Endothelial cell of umbilical vein (primary cell): ENCODE measurements around the gene NPPC. TPM values are rescaled to one million over a fixed set of nuclear protein-coding genes. Genes with fewer than 3 reads are reported as not detected.

ENCODE experiments used
- BruUV-seq: library from RNA; stranded (reverse); fragments of 400-500 nt; replicated peaks from 2 replicates; lab custom pipeline; 2021; lab: Mats Ljungman, UMichigan
- CTCF ChIA-PET: fragments of 300-600, 350-600 bp; sonication (Branson Sonifier 250); formaldehyde crosslinking; loops from one replicate; lab custom pipeline; 2021; ENCODE audit warnings: antibody characterized with exemption, inconsistent platforms; lab: Charles Lee
- POLR2A ChIA-PET: fragments of 300-600, 350-600 bp; sonication (Branson Sonifier 250); formaldehyde crosslinking; loops from one replicate; lab custom pipeline; 2021; ENCODE audit warnings: antibody characterized with exemption, inconsistent platforms; lab: Charles Lee
- DNase-seq: peaks from one replicate; pipeline ENCODE4 v3.0.0-alpha.2; 2011; ENCODE audit warnings: low read depth, low spot score
- FAIRE-seq: peaks from 2 replicates; lab custom pipeline; 2011; peaks lifted over from hg19 to GRCh38; lab: Jason Lieb, UNC
- H2AFZ ChIP-seq: 2 replicates; pipeline ENCODE4 v1.6.0; 2012; ENCODE audit warnings: low read depth, low read length, control low read depth, inconsistent platforms
- H3K27ac ChIP-seq: 2 replicates; pipeline ENCODE4 v1.5.1; 2011; ENCODE audit warnings: low read depth, mild to moderate bottlenecking, control low read depth, low read length, moderate library complexity; ENCODE audit not compliant: insufficient read depth
- H3K27me3 ChIP-seq, 2 experiments: 2 replicates each; pipeline versions ENCODE4 v1.6.0 to v1.6.1; 2011; ENCODE audit warnings: low read length in 2 of 2, mixed read lengths in 1 of 2; ENCODE audit not compliant: control insufficient read depth in 2 of 2, insufficient read depth in 2 of 2
- H3K36me3 ChIP-seq, 2 experiments: 2 replicates in 1 of 2; 3 replicates in 1 of 2; pipeline ENCODE4 v1.5.1; 2011; ENCODE audit warnings: low read length in 2 of 2, mild to moderate bottlenecking in 1 of 2, moderate library complexity in 1 of 2; ENCODE audit not compliant: control insufficient read depth in 2 of 2, insufficient read depth in 2 of 2; ENCODE audit errors: extremely low read depth in 1 of 2
- H3K4me1 ChIP-seq: 3 replicates; pipeline ENCODE4 v1.5.1; 2011; ENCODE audit warnings: mild to moderate bottlenecking, low read length; ENCODE audit not compliant: control insufficient read depth, insufficient read depth; ENCODE audit errors: extremely low read depth
- H3K4me2 ChIP-seq: 2 replicates; pipeline ENCODE4 v1.6.1; 2011; ENCODE audit warnings: low read length, control low read depth, mixed read lengths; ENCODE audit not compliant: insufficient read depth
- H3K4me3 ChIP-seq, 3 experiments: fragments of 200-600 bp in 1 of 3; sonication (generic), shearing (Covaris generic) in 1 of 3; replicated peaks in 1 of 3; 2 replicates each; pipeline ENCODE4 v1.5.1; 2011 to 2016; ENCODE audit warnings: control low read depth in 3 of 3, low read length in 3 of 3, mild to moderate bottlenecking in 2 of 3, inconsistent platforms in 1 of 3, low read depth in 1 of 3, moderate library complexity in 1 of 3; ENCODE audit not compliant: insufficient read depth in 1 of 3
- H3K79me2 ChIP-seq: 2 replicates; pipeline ENCODE4 v1.6.0; 2012; ENCODE audit warnings: low read length, inconsistent platforms; ENCODE audit not compliant: control insufficient read depth, insufficient read depth
- H3K9ac ChIP-seq: replicated peaks from 2 replicates; pipeline ENCODE3; 2011; ENCODE audit warnings: low read length, control low read depth; ENCODE audit not compliant: insufficient read depth; ENCODE audit errors: extremely low read depth
- H3K9me1 ChIP-seq: replicated peaks from 3 replicates; pipeline ENCODE4 v1.6.0; 2011; ENCODE audit warnings: mild to moderate bottlenecking, low read length; ENCODE audit not compliant: control insufficient read depth, insufficient read depth; ENCODE audit errors: extremely low read depth
- H3K9me3 ChIP-seq: replicated peaks from 2 replicates; pipeline ENCODE4 v1.5.1; 2012; ENCODE audit warnings: low read length, inconsistent platforms; ENCODE audit not compliant: control insufficient read depth, insufficient read depth
- H4K20me1 ChIP-seq: replicated peaks from 2 replicates; pipeline ENCODE3; 2011; ENCODE audit warnings: mild to moderate bottlenecking, low read length; ENCODE audit not compliant: control insufficient read depth, insufficient read depth; ENCODE audit errors: extremely low read depth
- CTCF ChIP-seq, 2 donors: IDR thresholded peaks; 1 replicate in 1 of 2; 2 replicates in 1 of 2; pipeline ENCODE4 v1.5.1; 2011; ENCODE audit warnings: low read length in 2 of 2, mild to moderate bottlenecking in 2 of 2, moderate library complexity in 2 of 2, control low read depth in 1 of 2, inconsistent platforms in 1 of 2, low read depth in 1 of 2; ENCODE audit not compliant: insufficient read depth in 1 of 2; ENCODE audit errors: extremely low read depth in 1 of 2
- EZH2 ChIP-seq: IDR thresholded peaks from 2 replicates; pipeline ENCODE4 v1.6.1; 2012; ENCODE audit warnings: borderline replicate concordance, low read depth, mild to moderate bottlenecking, moderate library complexity, low read length, inconsistent platforms; ENCODE audit not compliant: severe bottlenecking
- FOS ChIP-seq: IDR thresholded peaks from 2 replicates; pipeline ENCODE4 v1.6.1; 2011; ENCODE audit warnings: mild to moderate bottlenecking, low read length, moderate library complexity, borderline replicate concordance; ENCODE audit not compliant: insufficient read depth
- GATA2 ChIP-seq: IDR thresholded peaks from 2 replicates; pipeline ENCODE4 v1.7.0; 2011; ENCODE audit warnings: low read depth, mild to moderate bottlenecking, moderate library complexity, mixed read lengths, low read length; ENCODE audit not compliant: insufficient read length, insufficient read depth
- JUN ChIP-seq: IDR thresholded peaks from 2 replicates; pipeline ENCODE4 v1.6.1; 2011; ENCODE audit warnings: borderline replicate concordance, low read depth; ENCODE audit not compliant: insufficient read length, insufficient read depth
- MAX ChIP-seq: IDR thresholded peaks from 2 replicates; pipeline ENCODE4 v1.6.1; 2011; ENCODE audit not compliant: insufficient read depth, insufficient read length
- MYC ChIP-seq: IDR thresholded peaks from one replicate; pipeline ENCODE4 v1.6.1; 2011; ENCODE audit warnings: mild to moderate bottlenecking, low read depth, low read length
- POLR2A ChIP-seq: IDR thresholded peaks from 2 replicates; pipeline ENCODE4 v1.6.1; 2012; ENCODE audit warnings: low read depth, mild to moderate bottlenecking, control low read depth, low read length
- POLR2AphosphoS5 ChIP-seq: IDR thresholded peaks from 2 replicates; pipeline ENCODE4 v1.6.1; 2012; ENCODE audit warnings: low read depth, mild to moderate bottlenecking, control low read depth, low read length, moderate library complexity; ENCODE audit not compliant: insufficient read depth
- dilution Hi-C: fragments of 300-500 bp; cut with MboI; formaldehyde crosslinking; loops from one replicate; pipeline ENCODE4 v1.15.0; 2019; ENCODE audit warnings: low sequenced_read_pairs; ENCODE audit not compliant: extremely low pct_ligation_motif_present
- intact Hi-C: fragments of 100-400 bp; cut with micrococcal nuclease; formaldehyde crosslinking; loops from one replicate; pipeline ENCODE4 v1.10.0; 2022
- polyA plus RNA-seq, 4 experiments: library from polyadenylated mRNA; depleted of rRNA in 3 of 4; stranded (reverse) in 3 of 4; unstranded in 1 of 4; fragments of >200 nt; gene quantifications; 2 replicates each; pipeline versions ENCODE4 v1.2.1 to v1.2.3, GENCODE V29; 2011 to 2012; ENCODE audit warnings: missing spikeins in 1 of 4
- total RNA-seq: library from RNA; stranded (reverse); gene quantifications from 2 replicates; pipeline ENCODE4 v1.2.3, GENCODE V29; 2021

Gene NPPC
- total and polyA plus RNA-seq, 2 donors (not counting 3 experiments of a cell fraction or from before 2014, with no cell fraction given): not detected

GRCh38 chr2:231890896-231891513 is 35.2 kb downstream of the NPPC start:
- BruUV-seq: no TSS peak
- Histone ChIP-seq H3K36me3 (no peaks in the 10 kb centered on the region), H3K9me1 (no peaks in the 10 kb centered on the region), H3K4me2 (no peak overlapping the region), H3K9me3 (no peaks in the 10 kb centered on the region), H3K27me3 (peaks cover 0 to 4% of the 10 kb centered on the region in 2 experiments), H3K4me3 (no peak overlapping the region), H3K27ac (no peak overlapping the region), H3K79me2 (no peaks in the 10 kb centered on the region), H3K4me1 (no peaks in the 10 kb centered on the region), H4K20me1 (no peaks in the 10 kb centered on the region), H2AFZ (no peak overlapping the region), H3K9ac (no peak overlapping the region)
- no peak for TF ChIP-seq JUN
- TF ChIP-seq FOS: no peak
- TF ChIP-seq EZH2: no peak
- TF ChIP-seq MAX: no peak
- no peak for TF ChIP-seq GATA2
- TF ChIP-seq POLR2AphosphoS5: no peak
- no peak for TF ChIP-seq POLR2A
- no peak for TF ChIP-seq MYC
- TF ChIP-seq CTCF (IDR thresholded peaks at IDR 0.05; ENCODE audit: extremely low read depth in 1 of 2, insufficient read depth in 1 of 2, low read depth in 1 of 2, low read length in 2 of 2): no peak
- ChIA-PET POLR2A (no interaction called here), CTCF (interaction anchor here (1.4 to 1.9 kb wide), 2 partner anchors 9 to 10 kb away, joined by 4 to 9 read pairs; no protein-coding TSS in a partner anchor)
- dilution Hi-C loops (no loop called here), intact Hi-C loops (no loop called here)
- no peak for FAIRE-seq
- peak; percentile 13 for DNase-seq
